GM19328 (cell line): ENCODE data around the gene GPR107.

Experiments
- ATAC-seq: cut with Tn5 transposase; IDR thresholded peaks from one replicate; pipeline ENCODE4 v1.9.1; 2021; ENCODE audit warnings: mild to moderate bottlenecking, moderate library complexity; ENCODE audit not compliant: unreplicated experiment

The GPR107 gene

GRCh38 chr9:130179331-130179907, 125.7 kb downstream of the GPR107 start:
- no peak for ATAC-seq

GRCh38 chr9:130180516-130180915, 126.8 kb downstream of the GPR107 start:
- ATAC-seq: no peak

GRCh38 chr9:130181678-130182380, 128.1 kb downstream of the GPR107 start:
- ATAC-seq: no peak

- ATAC-seq: no peak
Observed at GRCh38 chr9:130182381-130182909, 128.7 kb downstream of the GPR107 start.

GRCh38 chr9:130183133-130183762, 129.5 kb downstream of the GPR107 start:
- ATAC-seq: no peak

GRCh38 chr9:130185017-130185416, 131.3 kb downstream of the GPR107 start:
- ATAC-seq: no peak

- no peak for ATAC-seq
Observed at GRCh38 chr9:130185490-130186031, 131.9 kb downstream of the GPR107 start.

- no peak for ATAC-seq
Observed at GRCh38 chr9:130186051-130186450, 132.3 kb downstream of the GPR107 start.

GRCh38 chr9:130186839-130187522, 133.3 kb downstream of the GPR107 start:
- no peak for ATAC-seq

GRCh38 chr9:130187523-130187846, 133.8 kb downstream of the GPR107 start:
- no peak for ATAC-seq

GRCh38 chr9:130188860-130189481, 135.3 kb downstream of the GPR107 start:
- ATAC-seq: no peak
